GM19372 (cell line): ENCODE results near the gene SNCAIP.
A peak's percentile ranks its signal among the peaks of the same experiment; 100 is the strongest.

Source experiments
- ATAC-seq: cut with Tn5 transposase; IDR thresholded peaks from one replicate; pipeline ENCODE4 v1.9.1; 2021; ENCODE audit warnings: mild to moderate bottlenecking, low read depth, moderate library complexity; ENCODE audit not compliant: unreplicated experiment

Gene SNCAIP

GRCh38 chr5:122490718-122491117, 178.7 kb downstream of the SNCAIP start:
- no peak for ATAC-seq

GRCh38 chr5:122492675-122493074, 180.6 kb downstream of the SNCAIP start:
- no peak for ATAC-seq

- no peak for ATAC-seq
Observed at GRCh38 chr5:122493091-122494021, 181.3 kb downstream of the SNCAIP start.

- no peak for ATAC-seq
Observed at GRCh38 chr5:122494109-122494508, 182.1 kb downstream of the SNCAIP start.

GRCh38 chr5:122498163-122498562, 186.1 kb downstream of the SNCAIP start:
- no peak for ATAC-seq

GRCh38 chr5:122499585-122499984, 187.5 kb downstream of the SNCAIP start:
- ATAC-seq = no peak

- peak; percentile 58 for ATAC-seq
Observed at GRCh38 chr5:122500245-122501088, 188.4 kb downstream of the SNCAIP start.

GRCh38 chr5:122501089-122501435, 189.0 kb downstream of the SNCAIP start:
- ATAC-seq = no peak

GRCh38 chr5:122507045-122507444, 195.0 kb downstream of the SNCAIP start:
- ATAC-seq = no peak

GRCh38 chr5:122507581-122507980, 195.5 kb downstream of the SNCAIP start:
- no peak for ATAC-seq

GRCh38 chr5:122508623-122509022, 196.6 kb downstream of the SNCAIP start:
- ATAC-seq = no peak
